ENCODE data around the gene OR10R2.
"Not testable (repeated sequence)": the region's sequence is repeated elsewhere in the genome, so short reads cannot be mapped to it uniquely, and the experiment has no call there.

Gene OR10R2

DNA sequence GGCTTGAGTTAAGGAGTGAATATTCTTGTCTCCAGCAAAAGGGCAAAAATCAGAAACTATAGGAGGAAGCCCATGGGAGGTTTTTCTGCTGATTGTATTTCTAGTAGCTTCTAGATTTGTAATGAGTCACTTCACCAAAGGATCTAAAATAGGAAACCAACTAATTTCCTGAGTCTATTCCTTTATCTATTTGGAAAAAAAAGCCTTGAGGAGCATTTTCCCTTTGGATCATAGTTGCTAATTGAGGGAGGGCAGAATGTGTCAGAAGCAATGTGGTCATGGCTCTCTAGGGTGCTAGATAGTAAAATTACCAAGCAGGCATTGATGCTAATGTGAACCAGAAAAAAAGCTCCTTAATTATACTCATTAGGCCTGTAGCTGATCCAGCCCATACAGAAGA is at the start of gene OR10R2:
Gene OR10R2 (plus strand): TSS at position 301 of the 400 bp plus-strand sequence. CDS start 106 bp downstream, outside the sequence.
- H3K27ac ChIP-seq, result no peak within 1 kb of the TSS
- no peak for DNase-seq (ENCODE audit: low read depth, low spot score)

DNA sequence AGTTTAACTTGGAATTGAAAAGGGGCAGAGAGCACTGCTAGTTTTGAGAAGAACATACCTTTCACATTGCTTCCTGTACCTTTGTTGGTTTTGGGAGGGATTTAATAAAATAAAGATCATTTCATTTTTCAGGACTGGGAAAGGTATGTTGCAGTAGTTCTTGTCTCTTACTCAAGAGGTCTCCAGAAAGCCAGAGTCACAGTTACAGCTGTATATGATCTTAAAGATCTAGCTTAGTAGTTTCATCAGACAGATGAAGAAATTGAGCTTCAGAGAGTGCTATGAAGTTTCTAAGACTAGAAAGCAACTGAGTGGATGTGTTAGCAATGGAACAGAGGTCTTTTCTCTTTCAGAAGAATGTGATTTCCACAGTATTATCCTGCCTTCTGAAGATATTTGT is 47.0 kb upstream of the OR10R2 start:
- no peak for DNase-seq (ENCODE audit: low read depth, low spot score)
- no peak overlapping the region for H3K27ac ChIP-seq

DNA sequence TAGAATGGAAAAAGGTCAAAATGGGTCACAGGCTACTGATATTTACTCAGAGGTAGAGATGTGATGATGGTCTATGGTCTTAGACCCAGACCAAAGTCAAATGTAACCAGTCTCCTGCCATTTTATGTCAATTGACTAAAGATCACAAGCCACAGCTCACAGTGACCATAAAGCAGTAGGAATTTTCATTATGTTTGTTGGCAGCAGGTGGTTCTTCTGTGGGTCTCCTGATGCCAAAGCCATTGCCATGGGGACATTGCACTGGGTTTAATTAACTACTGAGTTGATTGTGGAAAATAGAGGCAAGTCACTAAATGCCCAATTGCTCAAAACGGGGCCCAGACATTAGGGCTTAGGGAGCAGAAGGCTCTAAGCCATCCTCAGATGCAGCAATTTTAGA is 45.9 kb upstream of the OR10R2 start, which contains the start of gene OR10K2:
Gene OR10K2 (minus strand): TSS at position 101 of the 400 bp plus-strand sequence. CDS start 5,371 bp downstream, outside the sequence.
- no peak within 1 kb of the TSS for H3K27ac ChIP-seq
- DNase-seq (ENCODE audit: low read depth, low spot score), result no peak

GRCh38 chr1:158430163-158430562 is 41.9 kb upstream of the OR10R2 start:
- not testable (repeated sequence) for DNase-seq (ENCODE audit: low read depth, low spot score)

GRCh38 chr1:158434741-158435140 is 37.3 kb upstream of the OR10R2 start:
- no peak for DNase-seq (ENCODE audit: low read depth, low spot score)
- no peak overlapping the region for H3K27ac ChIP-seq

More at GRCh38 chr1:158430163-158430562, 41.9 kb upstream of the OR10R2 start:
- not testable (repeated sequence) for H3K27ac ChIP-seq

DNA sequence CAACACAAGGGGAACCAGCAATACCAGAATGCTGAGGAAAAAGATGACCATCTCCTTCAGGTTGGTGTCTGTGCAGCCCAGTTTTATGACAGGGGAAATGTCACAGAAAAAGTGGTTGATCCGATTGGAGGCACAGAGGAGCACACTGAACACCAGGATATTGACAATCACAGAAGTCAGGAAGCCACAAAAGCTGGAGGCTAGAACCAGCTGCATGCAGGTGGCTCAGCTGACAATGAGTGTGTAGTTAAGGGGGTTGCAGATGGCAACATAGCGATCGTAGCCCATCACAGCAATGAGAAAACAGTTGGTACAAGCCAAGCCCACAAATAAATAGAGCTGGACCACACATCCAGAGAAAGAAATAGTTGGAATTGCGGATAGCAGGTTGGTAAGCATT is 26.6 kb upstream of the OR10R2 start:
- H3K27ac ChIP-seq, result no peak overlapping the region
- DNase-seq (ENCODE audit: low read depth, low spot score), result no peak

DNA sequence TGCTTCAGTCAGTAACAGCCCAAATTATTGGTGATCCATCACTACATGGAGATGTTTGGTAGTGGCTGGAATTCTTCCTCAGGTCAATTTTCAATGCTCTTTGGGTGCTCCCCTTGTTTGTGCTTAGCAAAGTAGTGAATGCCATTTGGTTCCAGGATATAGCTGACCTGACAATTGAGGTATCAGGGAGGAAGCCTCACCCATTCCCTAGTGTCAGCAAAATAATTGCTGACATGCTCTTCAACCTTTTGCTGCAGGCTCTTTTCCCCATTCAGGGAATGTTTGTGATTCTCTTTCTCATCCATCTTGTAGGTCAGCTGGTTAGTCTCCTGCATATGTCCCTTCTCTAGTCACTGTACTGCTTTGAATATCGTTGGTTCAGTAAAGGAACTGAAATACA is 17.5 kb upstream of the OR10R2 start:
- no peak for DNase-seq (ENCODE audit: low read depth, low spot score)
- H3K27ac ChIP-seq, result no peak overlapping the region

DNA sequence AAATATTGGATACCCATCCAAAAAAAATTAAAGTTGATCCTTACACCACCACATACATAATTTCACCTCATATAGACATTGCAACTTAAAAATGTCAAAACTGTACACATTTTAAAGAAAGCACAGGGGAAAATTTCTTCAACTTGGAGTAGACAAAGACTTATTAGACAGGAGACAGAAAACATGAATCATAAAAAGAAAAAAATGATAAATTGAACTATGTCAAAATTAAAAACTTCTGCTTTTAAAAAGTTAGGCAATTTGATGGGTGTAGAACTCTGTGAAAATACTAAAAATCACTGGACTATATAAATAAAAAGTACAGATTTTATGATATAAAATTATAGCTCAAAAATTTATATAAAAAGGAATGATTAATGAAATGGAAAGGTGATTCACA is 14.8 kb upstream of the OR10R2 start:
- DNase-seq (ENCODE audit: low read depth, low spot score), result no peak
- H3K27ac ChIP-seq, result no peak overlapping the region

DNA sequence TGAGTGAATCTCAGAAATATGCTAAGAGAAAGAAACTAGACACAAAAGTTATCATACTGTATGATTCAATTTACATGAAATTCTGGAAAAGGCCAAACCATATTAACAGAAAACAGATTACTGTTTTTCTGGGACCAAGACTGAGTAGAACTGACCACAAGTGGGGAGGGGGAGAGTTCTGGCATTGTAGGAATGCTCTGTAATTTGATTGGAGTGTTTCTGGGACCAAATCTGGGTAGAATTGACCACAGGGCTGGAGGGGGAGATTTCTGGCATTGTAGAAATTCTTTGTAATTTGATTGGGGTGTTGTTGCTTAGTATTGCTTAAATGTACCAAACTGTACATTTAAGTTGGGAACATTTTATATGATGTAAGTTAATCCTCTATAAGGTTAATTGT is 13.8 kb upstream of the OR10R2 start:
- no peak overlapping the region for H3K27ac ChIP-seq
- no peak for DNase-seq (ENCODE audit: low read depth, low spot score)

DNA sequence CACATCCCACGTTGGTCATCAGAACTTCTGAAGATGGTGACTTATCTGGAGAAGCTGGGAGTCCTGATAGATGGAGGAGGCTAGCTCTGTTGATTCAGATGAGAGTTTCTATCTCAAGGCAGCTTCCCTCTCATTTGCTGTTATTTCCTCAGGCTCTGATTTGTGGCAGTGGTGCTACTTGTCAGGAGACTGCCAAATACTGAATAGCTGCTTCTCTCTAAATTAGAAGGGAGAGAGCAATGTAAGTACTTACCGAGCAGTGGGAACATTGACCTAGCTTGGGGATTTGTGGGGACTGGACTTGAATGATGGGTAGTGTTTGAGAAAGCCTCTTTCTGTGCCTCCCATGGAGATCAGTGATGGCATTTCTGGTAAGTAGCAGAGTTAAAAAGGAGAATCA is 10.5 kb upstream of the OR10R2 start, which contains the start of gene OR10K1:
Gene OR10K1 (plus strand): TSS at position 301 of the 400 bp plus-strand sequence. CDS start 3,728 bp downstream, outside the sequence.
- no peak within 1 kb of the TSS for H3K27ac ChIP-seq
- no peak for DNase-seq (ENCODE audit: low read depth, low spot score)

- no peak for DNase-seq (ENCODE audit: low read depth, low spot score)
- H3K27ac ChIP-seq, result no peak overlapping the region
Observed at GRCh38 chr1:158485455-158485854, 13.4 kb downstream of the OR10R2 start.

DNA sequence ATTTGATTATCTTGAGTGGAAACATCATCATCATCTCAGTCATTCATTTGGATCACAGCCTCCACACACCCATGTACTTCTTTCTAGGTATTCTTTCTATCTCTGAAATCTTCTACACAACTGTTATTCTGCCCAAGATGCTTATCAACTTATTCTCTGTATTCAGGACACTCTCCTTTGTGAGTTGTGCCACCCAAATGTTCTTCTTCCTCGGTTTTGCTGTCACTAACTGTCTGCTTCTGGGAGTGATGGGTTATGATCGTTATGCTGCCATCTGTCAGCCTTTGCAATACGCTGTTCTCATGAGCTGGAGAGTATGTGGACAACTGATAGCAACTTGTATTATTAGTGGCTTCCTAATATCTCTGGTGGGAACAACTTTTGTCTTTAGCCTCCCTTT is 19.3 kb downstream of the OR10R2 start:
- no peak overlapping the region for H3K27ac ChIP-seq
- DNase-seq (ENCODE audit: low read depth, low spot score), result no peak

DNA sequence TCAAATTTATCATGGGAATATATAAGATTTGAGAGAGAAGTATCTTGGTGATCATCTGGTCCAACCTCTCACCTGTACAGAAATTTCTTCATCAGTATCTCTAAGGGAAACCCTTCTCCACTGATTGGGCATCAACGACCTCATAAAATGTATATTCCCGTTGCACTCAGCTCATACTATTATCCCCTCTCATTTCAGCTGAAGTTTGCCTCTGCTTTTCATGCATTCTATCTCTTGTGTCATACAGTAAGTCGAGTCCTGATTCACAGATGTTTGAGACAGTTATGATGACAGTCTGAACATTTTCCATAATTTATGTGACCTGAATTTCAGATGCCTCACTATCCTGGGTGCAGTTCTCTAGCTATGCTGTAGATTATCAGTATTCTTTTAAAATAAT is 21.0 kb downstream of the OR10R2 start:
- no peak overlapping the region for H3K27ac ChIP-seq
- no peak for DNase-seq (ENCODE audit: low read depth, low spot score)

- DNase-seq (ENCODE audit: low read depth, low spot score), result no peak
- no peak overlapping the region for H3K27ac ChIP-seq
Observed at GRCh38 chr1:158494796-158495195, 22.8 kb downstream of the OR10R2 start.

- DNase-seq (ENCODE audit: low read depth, low spot score), result no peak
Observed at GRCh38 chr1:158496374-158496773, 24.4 kb downstream of the OR10R2 start.

DNA sequence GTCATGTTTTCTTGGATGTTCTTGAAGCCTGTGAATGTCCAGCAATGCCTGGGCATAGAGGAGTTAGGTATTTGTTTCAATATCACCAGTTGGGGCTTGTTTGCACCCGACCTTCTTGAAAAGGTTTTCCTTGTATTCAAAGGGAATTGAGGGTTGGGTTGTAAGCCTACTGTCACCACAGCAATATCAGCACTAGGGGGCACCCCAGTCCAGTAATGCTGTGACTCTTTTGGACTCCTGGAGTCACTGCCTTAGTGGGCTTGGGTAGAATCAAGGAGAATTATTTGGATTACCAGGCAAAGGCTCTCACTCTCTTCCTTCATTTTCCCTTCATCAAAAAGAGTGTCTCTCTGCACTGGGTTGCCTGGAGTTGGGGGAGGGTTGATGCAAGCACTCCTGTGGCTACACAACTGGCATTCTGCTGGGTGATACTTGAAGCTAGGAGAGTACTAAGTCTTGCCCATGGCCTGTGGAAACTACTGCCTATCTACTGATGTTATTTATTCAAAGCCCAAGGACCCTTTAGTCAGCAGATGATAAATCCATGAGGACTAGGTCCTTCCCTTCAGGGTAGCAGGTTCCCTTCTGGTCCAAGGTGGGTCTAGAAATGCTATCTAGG is 34.5 kb downstream of the OR10R2 start:
- DNase-seq (ENCODE audit: low read depth, low spot score), result no peak
- no peak overlapping the region for H3K27ac ChIP-seq

More at GRCh38 chr1:158496374-158496773, 24.4 kb downstream of the OR10R2 start:
- H3K27ac ChIP-seq, result no peak overlapping the region

GRCh38 chr1:158507511-158507910 is 35.5 kb downstream of the OR10R2 start:
- no peak for DNase-seq (ENCODE audit: low read depth, low spot score)

GRCh38 chr1:158509471-158510156 is 37.6 kb downstream of the OR10R2 start:
- DNase-seq (ENCODE audit: low read depth, low spot score), result no peak
- no peak overlapping the region for H3K27ac ChIP-seq

More at GRCh38 chr1:158507511-158507910, 35.5 kb downstream of the OR10R2 start:
- no peak overlapping the region for H3K27ac ChIP-seq

GRCh38 chr1:158516966-158517365 is 44.9 kb downstream of the OR10R2 start:
- DNase-seq (ENCODE audit: low read depth, low spot score), result no peak
- H3K27ac ChIP-seq, result no peak overlapping the region

DNA sequence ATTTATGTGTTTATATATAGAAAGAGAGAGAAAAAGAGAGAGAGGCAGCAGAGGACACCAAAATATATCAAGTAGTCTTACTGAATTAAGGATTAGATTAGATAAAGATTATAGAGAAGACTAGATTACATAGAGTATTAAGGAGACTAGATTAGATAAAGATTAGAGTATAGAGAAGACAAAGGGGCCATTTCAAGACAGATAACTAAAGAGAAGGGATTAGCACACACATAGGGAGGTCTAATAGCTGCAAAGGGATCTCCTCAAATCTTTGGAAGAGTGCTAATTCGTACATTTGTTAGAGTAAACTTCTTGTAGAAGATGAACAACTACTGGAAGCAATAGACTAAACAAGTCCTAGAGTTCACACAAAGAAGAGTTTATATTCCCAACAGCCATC is 48.0 kb downstream of the OR10R2 start:
- H3K27ac ChIP-seq, result no peak overlapping the region
- DNase-seq (ENCODE audit: low read depth, low spot score), result no peak

GRCh38 chr1:158520955-158521665 is 49.1 kb downstream of the OR10R2 start:
- DNase-seq (ENCODE audit: low read depth, low spot score), result no peak
- no peak overlapping the region for H3K27ac ChIP-seq

Measured in epithelial cell of prostate (primary cell).